HCT116 (cell line): ENCODE data around the gene TYW3. TPM values are rescaled to one million over a fixed set of nuclear protein-coding genes. Genes with fewer than 3 reads are reported as not detected.

ENCODE experiments used
- ATAC-seq: fragments of 200-7000 bp; cut with Tn5 transposase; 2 replicates; pipeline ENCODE4 v1.9.1; 2020; ENCODE audit warnings: mild to moderate bottlenecking, moderate library complexity
- BruUV-seq: library from RNA; stranded (reverse); fragments of 400-500 nt; replicated peaks from 2 replicates; lab custom pipeline; 2021; lab: Mats Ljungman, UMichigan
- CTCF ChIA-PET: fragments of 300-600 bp; sonication (Branson Sonifier 250); formaldehyde crosslinking; loops from one replicate; lab custom pipeline; 2021; ENCODE audit warnings: antibody characterized with exemption; lab: Charles Lee
- POLR2A ChIA-PET: fragments of 300-600, 350-600 bp; sonication (Branson Sonifier 250); formaldehyde crosslinking; loops from one replicate; lab custom pipeline; 2021; ENCODE audit warnings: antibody characterized with exemption; lab: Charles Lee
- RAD21 ChIA-PET, 2 experiments: fragments of 300-600 bp; sonication (Branson Sonifier 250); formaldehyde crosslinking; loops; one replicate each; lab custom pipeline; 2023; ENCODE audit warnings: low total read pairs in 2 of 2; ENCODE audit not compliant: uncharacterized antibody in 2 of 2, unreplicated experiment in 2 of 2, low non-redundant PET in 1 of 2; lab: Charles Lee
- DNase-seq: peaks from one replicate; pipeline ENCODE4 v3.0.0-alpha.2; 2010; ENCODE audit warnings: low read depth, low spot score
- H2AFZ ChIP-seq: fragments of 200-600 bp; shearing (Covaris generic), sonication (generic); 2 replicates; pipeline ENCODE4 v1.6.1; 2017; ENCODE audit warnings: low read depth, mixed run types, mixed read lengths, antibody characterized with exemption, low read length; ENCODE audit not compliant: poor library complexity, severe bottlenecking
- H3K27ac ChIP-seq: 2 replicates; pipeline ENCODE4 v1.5.1; 2012; ENCODE audit warnings: low read depth, low read length
- H3K27me3 ChIP-seq: fragments of 200-600 bp; sonication (generic); 2 replicates; pipeline ENCODE4 v1.6.1; 2016; ENCODE audit warnings: mixed run types, low read length, mixed read lengths; ENCODE audit not compliant: insufficient read depth
- H3K36me3 ChIP-seq, 2 experiments: fragments of 200-500 bp in 1 of 2; fragments of 200-600 bp in 1 of 2; sonication (Bioruptor generic) in 1 of 2; sonication (generic) in 1 of 2; 2 replicates each; pipeline versions ENCODE4 v1.5.1 to v1.6.1; 2014 to 2016; ENCODE audit warnings: low read length in 2 of 2, inconsistent platforms in 1 of 2, mixed read lengths in 1 of 2, mixed run types in 1 of 2; ENCODE audit not compliant: insufficient read depth in 2 of 2, control insufficient read depth in 1 of 2
- H3K4me1 ChIP-seq, 2 experiments: fragments of 200-600 bp in 1 of 2; sonication (generic) in 1 of 2; 2 replicates each; pipeline versions ENCODE4 v1.5.1 to v1.6.1; 2012 to 2017; ENCODE audit warnings: low read length in 2 of 2, inconsistent platforms in 1 of 2, mild to moderate bottlenecking in 1 of 2, mixed read lengths in 1 of 2, mixed run types in 1 of 2, moderate library complexity in 1 of 2; ENCODE audit not compliant: insufficient read depth in 2 of 2, control insufficient read depth in 1 of 2
- H3K4me2 ChIP-seq: fragments of 200-600 bp; sonication (generic); 2 replicates; pipeline ENCODE4 v1.6.1; 2017; ENCODE audit warnings: mixed run types, low read length, mixed read lengths
- H3K4me3 ChIP-seq, 2 experiments: fragments of 200-600 bp in 1 of 2; sonication (generic) in 1 of 2; replicated peaks in 1 of 2; 2 replicates each; pipeline ENCODE4 v1.5.1; 2011 to 2016; ENCODE audit warnings: low read length in 2 of 2, control low read depth in 1 of 2, low read depth in 1 of 2, mild to moderate bottlenecking in 1 of 2, mixed read lengths in 1 of 2, mixed run types in 1 of 2
- H3K79me2 ChIP-seq: fragments of 200-600 bp; sonication (generic); 2 replicates; pipeline ENCODE4 v1.6.1; 2017; ENCODE audit warnings: mild to moderate bottlenecking, mixed run types, low read length, moderate library complexity, mixed read lengths; ENCODE audit not compliant: insufficient read depth
- H3K9ac ChIP-seq: fragments of 200-600 bp; sonication (generic); 2 replicates; pipeline ENCODE4 v1.6.1; 2016; ENCODE audit warnings: low read length, mixed read lengths
- H3K9me2 ChIP-seq: fragments of 200-600 bp; sonication (generic), shearing (Covaris generic); 2 replicates; pipeline ENCODE4 v1.6.1; 2017; ENCODE audit warnings: mixed run types, mild to moderate bottlenecking, moderate library complexity; ENCODE audit not compliant: insufficient read depth
- H3K9me3 ChIP-seq, 2 experiments: fragments of 200-500 bp in 1 of 2; fragments of 200-600 bp in 1 of 2; sonication (Bioruptor generic) in 1 of 2; sonication (generic) in 1 of 2; 2 replicates each; pipeline ENCODE4 v1.6.1; 2014 to 2017; ENCODE audit warnings: low read length in 2 of 2, mixed read lengths in 2 of 2, inconsistent platforms in 1 of 2, low read depth in 1 of 2, mild to moderate bottlenecking in 1 of 2, mixed run types in 1 of 2, moderate library complexity in 1 of 2; ENCODE audit not compliant: control insufficient read depth in 1 of 2, insufficient read depth in 1 of 2
- H4K20me1 ChIP-seq: fragments of 200-600 bp; sonication (generic), shearing (Covaris generic); 2 replicates; pipeline ENCODE4 v1.6.1; 2017; ENCODE audit warnings: mixed run types, mild to moderate bottlenecking, moderate library complexity; ENCODE audit not compliant: insufficient read depth
- CBX3 ChIP-seq: IDR thresholded peaks from 2 replicates; pipeline ENCODE4 v1.6.1; 2012; ENCODE audit warnings: low read depth
- EZH2phosphoT487 ChIP-seq: fragments of 200-600 bp; IDR thresholded peaks from 2 replicates; pipeline ENCODE4 v1.6.1; 2018; ENCODE audit warnings: antibody characterized with exemption, borderline replicate concordance
- RAD21 ChIP-seq: IDR thresholded peaks from 2 replicates; pipeline ENCODE4 v1.6.1; 2012; ENCODE audit warnings: low read depth, mild to moderate bottlenecking
- SP1 ChIP-seq: IDR thresholded peaks from 2 replicates; pipeline ENCODE4 v1.6.1; 2012; ENCODE audit warnings: low read depth
- SRF ChIP-seq: IDR thresholded peaks from 2 replicates; pipeline ENCODE4 v1.6.1; 2012; ENCODE audit warnings: low read depth
- YY1 ChIP-seq: IDR thresholded peaks from 2 replicates; pipeline ENCODE4 v1.6.1; 2011; ENCODE audit warnings: low read length, low read depth, moderate library complexity, mild to moderate bottlenecking; ENCODE audit not compliant: insufficient replicate concordance; ENCODE audit errors: extremely low read depth
- ZNF274 ChIP-seq: fragments of 200-500 bp; sonication (Bioruptor generic); IDR thresholded peaks from 2 replicates; pipeline ENCODE4 v1.6.1; 2014; ENCODE audit warnings: mild to moderate bottlenecking, low read depth, low read length, inconsistent platforms
- intact Hi-C: fragments of 100-400 bp; cut with micrococcal nuclease; formaldehyde crosslinking; loops from 2 replicates; pipeline ENCODE4 v1.10.0; 2022
- total RNA-seq: library from RNA; stranded (reverse); gene quantifications from one replicate; pipeline ENCODE4 v1.2.1, GENCODE V29; 2021; ENCODE audit not compliant: unreplicated experiment
- TF ChIP-seq, protein P1 (sequence below), 3 experiments: fragments of 200-600 bp in 1 of 3; sonication (generic) in 1 of 3; IDR thresholded peaks in 2 of 3; conservative IDR thresholded peaks in 1 of 3; 2 replicates each; pipeline ENCODE4 v1.5.1; 2012 to 2017; ENCODE audit warnings: low read depth in 2 of 3, low read length in 2 of 3, antibody characterized with exemption in 1 of 3, borderline replicate concordance in 1 of 3, control low read depth in 1 of 3, mild to moderate bottlenecking in 1 of 3, mixed read lengths in 1 of 3, mixed run types in 1 of 3, moderate library complexity in 1 of 3; ENCODE audit not compliant: insufficient read depth in 1 of 3
- TF ChIP-seq, protein P2 (sequence below): IDR thresholded peaks from 2 replicates; pipeline ENCODE4 v1.6.1; 2011; ENCODE audit warnings: mild to moderate bottlenecking, low read length, moderate library complexity; ENCODE audit not compliant: insufficient replicate concordance; ENCODE audit errors: extremely low read depth

TYW3 gene
- total RNA-seq, 1 experiment from 2014 or later = 31.8 TPM

DNA sequence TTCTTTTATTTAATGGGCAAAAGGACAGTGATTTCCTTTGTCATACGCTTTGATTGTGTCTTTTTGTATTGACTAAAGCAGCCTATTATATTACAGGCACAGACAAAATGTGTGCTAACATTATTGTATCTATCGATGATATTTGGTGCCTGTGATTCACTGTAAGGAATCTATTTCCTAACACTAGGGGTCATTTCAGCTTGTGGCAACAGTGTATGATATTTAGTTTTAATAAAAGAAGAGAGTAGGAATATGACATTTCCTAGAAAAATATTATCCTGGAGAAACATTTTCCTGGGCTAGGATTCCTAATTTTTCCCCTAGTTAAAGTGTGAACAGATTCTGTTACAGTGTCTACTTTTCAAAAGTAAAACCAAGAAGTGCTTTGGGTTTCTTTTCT is 42.8 kb downstream of the TYW3 start:
- no peak for DNase-seq
- no peak overlapping the region for H2AFZ ChIP-seq
- H3K27me3 ChIP-seq = peaks cover 52% of the 10 kb centered on the region
- RAD21 ChIA-PET = no interaction called here
- H3K79me2 ChIP-seq = no peaks in the 10 kb centered on the region
- no peaks in the 10 kb centered on the region for H3K9me2 ChIP-seq
- H3K27ac ChIP-seq = no peak overlapping the region
- H3K4me3 ChIP-seq = no peak overlapping the region
- H3K9ac ChIP-seq = no peak overlapping the region
- POLR2A ChIA-PET = no interaction called here
- CTCF ChIA-PET = interaction anchor here (1.7 to 4.1 kb wide), 2 partner anchors 8 to 427 kb away, joined by 13 to 25 read pairs; no protein-coding TSS in a partner anchor
- no peaks in the 10 kb centered on the region for H3K9me3 ChIP-seq
- TF ChIP-seq, protein P1, sequence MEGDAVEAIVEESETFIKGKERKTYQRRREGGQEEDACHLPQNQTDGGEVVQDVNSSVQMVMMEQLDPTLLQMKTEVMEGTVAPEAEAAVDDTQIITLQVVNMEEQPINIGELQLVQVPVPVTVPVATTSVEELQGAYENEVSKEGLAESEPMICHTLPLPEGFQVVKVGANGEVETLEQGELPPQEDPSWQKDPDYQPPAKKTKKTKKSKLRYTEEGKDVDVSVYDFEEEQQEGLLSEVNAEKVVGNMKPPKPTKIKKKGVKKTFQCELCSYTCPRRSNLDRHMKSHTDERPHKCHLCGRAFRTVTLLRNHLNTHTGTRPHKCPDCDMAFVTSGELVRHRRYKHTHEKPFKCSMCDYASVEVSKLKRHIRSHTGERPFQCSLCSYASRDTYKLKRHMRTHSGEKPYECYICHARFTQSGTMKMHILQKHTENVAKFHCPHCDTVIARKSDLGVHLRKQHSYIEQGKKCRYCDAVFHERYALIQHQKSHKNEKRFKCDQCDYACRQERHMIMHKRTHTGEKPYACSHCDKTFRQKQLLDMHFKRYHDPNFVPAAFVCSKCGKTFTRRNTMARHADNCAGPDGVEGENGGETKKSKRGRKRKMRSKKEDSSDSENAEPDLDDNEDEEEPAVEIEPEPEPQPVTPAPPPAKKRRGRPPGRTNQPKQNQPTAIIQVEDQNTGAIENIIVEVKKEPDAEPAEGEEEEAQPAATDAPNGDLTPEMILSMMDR (IDR thresholded peaks at IDR 0.05 in 2 of 3, conservative IDR thresholded peaks at IDR 0.05 in 1 of 3; ENCODE audit: borderline replicate concordance in 1 of 3, insufficient read depth in 1 of 3, low read depth in 2 of 3, low read length in 2 of 3) = peak in 1 of 3 experiments; percentile 7; a peak in 1 of 6 replicates
- TF ChIP-seq ZNF274 (no peak), SRF (no peak), CBX3 (no peak), EZH2phosphoT487 (no peak), RAD21 (0 out of 2 replicates have a peak, but pooled peaks have one; percentile 10), SP1 (no peak), YY1 (no peak)
- TF ChIP-seq, protein P2, sequence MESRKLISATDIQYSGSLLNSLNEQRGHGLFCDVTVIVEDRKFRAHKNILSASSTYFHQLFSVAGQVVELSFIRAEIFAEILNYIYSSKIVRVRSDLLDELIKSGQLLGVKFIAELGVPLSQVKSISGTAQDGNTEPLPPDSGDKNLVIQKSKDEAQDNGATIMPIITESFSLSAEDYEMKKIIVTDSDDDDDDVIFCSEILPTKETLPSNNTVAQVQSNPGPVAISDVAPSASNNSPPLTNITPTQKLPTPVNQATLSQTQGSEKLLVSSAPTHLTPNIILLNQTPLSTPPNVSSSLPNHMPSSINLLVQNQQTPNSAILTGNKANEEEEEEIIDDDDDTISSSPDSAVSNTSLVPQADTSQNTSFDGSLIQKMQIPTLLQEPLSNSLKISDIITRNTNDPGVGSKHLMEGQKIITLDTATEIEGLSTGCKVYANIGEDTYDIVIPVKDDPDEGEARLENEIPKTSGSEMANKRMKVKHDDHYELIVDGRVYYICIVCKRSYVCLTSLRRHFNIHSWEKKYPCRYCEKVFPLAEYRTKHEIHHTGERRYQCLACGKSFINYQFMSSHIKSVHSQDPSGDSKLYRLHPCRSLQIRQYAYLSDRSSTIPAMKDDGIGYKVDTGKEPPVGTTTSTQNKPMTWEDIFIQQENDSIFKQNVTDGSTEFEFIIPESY = no peak
- no peak overlapping the region for H3K4me2 ChIP-seq
- no TSS peak for BruUV-seq
- H4K20me1 ChIP-seq = no peaks in the 10 kb centered on the region
- intact Hi-C loops = no loop called here
- H3K36me3 ChIP-seq = no peaks in the 10 kb centered on the region
- no peaks in the 10 kb centered on the region for H3K4me1 ChIP-seq
- no peak for ATAC-seq
